Neural cell (in vitro differentiated cells): ENCODE measurements around the gene C1RL. TPM values are rescaled to one million over a fixed set of nuclear protein-coding genes. Genes with fewer than 3 reads are reported as not detected.

ENCODE experiments used
- H2AFZ ChIP-seq: fragments of 200-600, 300-800 bp; sonication (generic), shearing (Covaris generic); 2 replicates; pipeline ENCODE4 v1.6.0; 2014; ENCODE audit warnings: low read depth, mild to moderate bottlenecking, antibody characterized with exemption, low read length, moderate library complexity
- H3F3A ChIP-seq: fragments of 200-600 bp; shearing (Covaris generic); 2 replicates; pipeline ENCODE4 v1.6.1; 2016; ENCODE audit warnings: mild to moderate bottlenecking, moderate library complexity, mixed read lengths, antibody characterized with exemption, low read length; ENCODE audit not compliant: insufficient read depth, poor library complexity, severe bottlenecking
- H3K27ac ChIP-seq: fragments of 200-600, 300-800 bp; sonication (generic), shearing (Covaris generic); 2 replicates; pipeline ENCODE4 v1.5.1; 2014; ENCODE audit warnings: mild to moderate bottlenecking, low read length, moderate library complexity
- H3K27me3 ChIP-seq: fragments of 300-800, 200-600 bp; sonication (generic), shearing (Covaris generic); 2 replicates; pipeline ENCODE4 v1.6.0; 2014; ENCODE audit warnings: mild to moderate bottlenecking, low read depth, low read length, moderate library complexity; ENCODE audit not compliant: insufficient read depth
- H3K36me3 ChIP-seq: fragments of 300-800, 200-600 bp; sonication (generic), shearing (Covaris generic); 2 replicates; pipeline ENCODE4 v1.5.1; 2014; ENCODE audit warnings: mild to moderate bottlenecking, antibody characterized with exemption, low read length, moderate library complexity; ENCODE audit not compliant: insufficient read depth
- H3K4me2 ChIP-seq: fragments of 300-800, 200-600 bp; sonication (generic), shearing (Covaris generic); 2 replicates; pipeline ENCODE4 v1.6.0; 2014; ENCODE audit warnings: mild to moderate bottlenecking, low read length
- H3K4me3 ChIP-seq: fragments of 300-800, 200-600 bp; sonication (generic), shearing (Covaris generic); 2 replicates; pipeline ENCODE4 v1.5.1; 2014; ENCODE audit warnings: mild to moderate bottlenecking, low read length, moderate library complexity
- H3K79me2 ChIP-seq: fragments of 200-600 bp; shearing (Covaris generic); replicated peaks from 2 replicates; pipeline ENCODE4 v1.6.0; 2014; ENCODE audit warnings: mild to moderate bottlenecking, low read length, moderate library complexity; ENCODE audit not compliant: insufficient read depth
- H3K9ac ChIP-seq: fragments of 300-800, 200-600 bp; sonication (generic), shearing (Covaris generic); 2 replicates; pipeline ENCODE4 v1.6.1; 2016; ENCODE audit warnings: mild to moderate bottlenecking, low read length, mixed read lengths
- H3K9me2 ChIP-seq: fragments of 200-600 bp; shearing (Covaris generic); 2 replicates; pipeline ENCODE4 v1.6.1; 2016; ENCODE audit warnings: mild to moderate bottlenecking, low read length, mixed read lengths; ENCODE audit not compliant: insufficient read depth
- H3K9me3 ChIP-seq: fragments of 200-600, 300-800 bp; sonication (generic), shearing (Covaris generic); 2 replicates; pipeline ENCODE4 v1.6.1; 2016; ENCODE audit warnings: mild to moderate bottlenecking, mixed run types, low read length, moderate library complexity, mixed read lengths
- H4K20me1 ChIP-seq: fragments of 200-600 bp; shearing (Covaris generic); 2 replicates; pipeline ENCODE4 v1.6.1; 2016; ENCODE audit warnings: mild to moderate bottlenecking, mixed run types; ENCODE audit not compliant: insufficient read depth
- EP300 ChIP-seq: fragments of 450-650 bp; conservative IDR thresholded peaks from 2 replicates; pipeline ENCODE4 v1.6.1; 2014; ENCODE audit warnings: antibody characterized with exemption, mild to moderate bottlenecking, moderate library complexity; ENCODE audit not compliant: poor library complexity, severe bottlenecking
- EZH2 ChIP-seq: fragments of 200-600, 300-800 bp; shearing (Covaris generic), sonication (generic); IDR thresholded peaks from 2 replicates; pipeline ENCODE4 v1.6.1; 2014; ENCODE audit warnings: antibody characterized with exemption, low read length, borderline replicate concordance, mild to moderate bottlenecking; ENCODE audit not compliant: insufficient read depth, poor library complexity, severe bottlenecking
- MXI1 ChIP-seq: fragments of 450-650 bp; conservative IDR thresholded peaks from 2 replicates; pipeline ENCODE4 v1.6.1; 2014; ENCODE audit warnings: antibody characterized with exemption, mild to moderate bottlenecking; ENCODE audit not compliant: poor library complexity, severe bottlenecking
- POLR2AphosphoS5 ChIP-seq: IDR thresholded peaks from 2 replicates; pipeline ENCODE4 v1.6.1; 2012
- RAD21 ChIP-seq: fragments of 450-650 bp; conservative IDR thresholded peaks from 2 replicates; pipeline ENCODE4 v1.6.1; 2014; ENCODE audit warnings: antibody characterized with exemption, mild to moderate bottlenecking, moderate library complexity
- SMC3 ChIP-seq: fragments of 450-650 bp; conservative IDR thresholded peaks from 2 replicates; pipeline ENCODE4 v1.6.1; 2014; ENCODE audit warnings: antibody characterized with exemption, mild to moderate bottlenecking, moderate library complexity; ENCODE audit not compliant: poor library complexity
- TAF1 ChIP-seq: IDR thresholded peaks from 2 replicates; pipeline ENCODE4 v1.6.1; 2012; ENCODE audit warnings: low read depth
- polyA plus RNA-seq: library from polyadenylated mRNA; depleted of rRNA; stranded (reverse); fragments of >200 nt; gene quantifications from 2 replicates; pipeline ENCODE4 v1.2.3, GENCODE V29; 2014
- TF ChIP-seq, protein P1 (sequence below): fragments of 450-650 bp; IDR thresholded peaks from 2 replicates; pipeline ENCODE4 v1.5.1; 2014; ENCODE audit warnings: antibody characterized with exemption, mild to moderate bottlenecking, moderate library complexity; ENCODE audit not compliant: poor library complexity, severe bottlenecking
- TF ChIP-seq, protein P2 (sequence below): IDR thresholded peaks from 2 replicates; pipeline ENCODE4 v1.6.1; 2012; ENCODE audit warnings: borderline replicate concordance

Gene C1RL
- polyA plus RNA-seq, 1 donor from 2014 or later: 2.8 TPM

DNA sequence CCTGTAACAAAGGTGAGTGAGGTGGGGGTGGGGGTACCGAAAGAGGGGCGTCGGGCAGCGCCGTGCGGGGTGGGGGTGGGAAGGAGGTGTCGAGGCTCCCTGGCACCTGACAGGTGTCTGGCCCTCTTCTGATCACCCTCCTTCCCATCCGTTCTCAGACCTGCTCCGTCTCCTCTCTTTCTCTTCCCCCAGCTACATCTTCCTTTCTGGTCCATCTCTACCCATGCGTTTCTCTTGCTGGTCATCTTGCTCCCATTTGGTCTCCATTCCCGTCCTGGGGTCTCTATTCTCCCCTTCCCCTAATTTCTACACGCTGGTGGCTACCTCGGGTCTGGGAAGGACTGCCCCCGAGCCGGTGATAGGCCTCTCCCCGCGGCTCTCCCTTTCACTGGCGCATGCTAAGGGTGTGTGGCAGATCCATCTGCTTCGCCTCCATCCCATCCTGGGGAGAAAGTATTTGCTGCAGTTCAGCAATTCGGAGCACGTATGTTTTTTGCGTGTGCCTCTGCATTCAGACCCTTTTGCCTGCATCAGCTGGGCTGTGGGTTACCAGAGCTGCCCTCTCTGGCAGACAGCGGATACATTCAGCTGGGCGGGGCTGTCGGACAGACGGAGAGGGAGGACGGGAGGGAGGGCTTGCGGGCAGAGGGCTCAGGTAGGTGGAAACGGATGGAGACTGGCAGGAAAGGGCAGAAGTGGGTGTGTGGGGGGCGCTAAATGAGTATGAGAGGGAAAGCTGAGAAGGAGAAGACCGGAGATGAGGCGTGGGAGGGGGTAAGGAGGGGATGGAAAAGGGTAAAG is 21.9 kb upstream of the C1RL start:
- peak overlapping the region; percentile 97 for H3K9ac ChIP-seq
- H3K79me2 ChIP-seq: peaks cover 14% of the 10 kb centered on the region
- H3K4me2 ChIP-seq: peak overlapping the region; percentile 95
- H3K4me3 ChIP-seq: peak overlapping the region; percentile 85
- peaks cover 5% of the 10 kb centered on the region for H3K27me3 ChIP-seq
- no peaks in the 10 kb centered on the region for H3F3A ChIP-seq
- TF ChIP-seq MXI1 (peak; percentile 73), RAD21 (no peak), POLR2AphosphoS5 (peak; percentile 54), SMC3 (no peak), EP300 (no peak), TAF1 (no peak), EZH2 (no peak)
- TF ChIP-seq, protein P1, sequence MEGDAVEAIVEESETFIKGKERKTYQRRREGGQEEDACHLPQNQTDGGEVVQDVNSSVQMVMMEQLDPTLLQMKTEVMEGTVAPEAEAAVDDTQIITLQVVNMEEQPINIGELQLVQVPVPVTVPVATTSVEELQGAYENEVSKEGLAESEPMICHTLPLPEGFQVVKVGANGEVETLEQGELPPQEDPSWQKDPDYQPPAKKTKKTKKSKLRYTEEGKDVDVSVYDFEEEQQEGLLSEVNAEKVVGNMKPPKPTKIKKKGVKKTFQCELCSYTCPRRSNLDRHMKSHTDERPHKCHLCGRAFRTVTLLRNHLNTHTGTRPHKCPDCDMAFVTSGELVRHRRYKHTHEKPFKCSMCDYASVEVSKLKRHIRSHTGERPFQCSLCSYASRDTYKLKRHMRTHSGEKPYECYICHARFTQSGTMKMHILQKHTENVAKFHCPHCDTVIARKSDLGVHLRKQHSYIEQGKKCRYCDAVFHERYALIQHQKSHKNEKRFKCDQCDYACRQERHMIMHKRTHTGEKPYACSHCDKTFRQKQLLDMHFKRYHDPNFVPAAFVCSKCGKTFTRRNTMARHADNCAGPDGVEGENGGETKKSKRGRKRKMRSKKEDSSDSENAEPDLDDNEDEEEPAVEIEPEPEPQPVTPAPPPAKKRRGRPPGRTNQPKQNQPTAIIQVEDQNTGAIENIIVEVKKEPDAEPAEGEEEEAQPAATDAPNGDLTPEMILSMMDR: no peak
- TF ChIP-seq, protein P2, sequence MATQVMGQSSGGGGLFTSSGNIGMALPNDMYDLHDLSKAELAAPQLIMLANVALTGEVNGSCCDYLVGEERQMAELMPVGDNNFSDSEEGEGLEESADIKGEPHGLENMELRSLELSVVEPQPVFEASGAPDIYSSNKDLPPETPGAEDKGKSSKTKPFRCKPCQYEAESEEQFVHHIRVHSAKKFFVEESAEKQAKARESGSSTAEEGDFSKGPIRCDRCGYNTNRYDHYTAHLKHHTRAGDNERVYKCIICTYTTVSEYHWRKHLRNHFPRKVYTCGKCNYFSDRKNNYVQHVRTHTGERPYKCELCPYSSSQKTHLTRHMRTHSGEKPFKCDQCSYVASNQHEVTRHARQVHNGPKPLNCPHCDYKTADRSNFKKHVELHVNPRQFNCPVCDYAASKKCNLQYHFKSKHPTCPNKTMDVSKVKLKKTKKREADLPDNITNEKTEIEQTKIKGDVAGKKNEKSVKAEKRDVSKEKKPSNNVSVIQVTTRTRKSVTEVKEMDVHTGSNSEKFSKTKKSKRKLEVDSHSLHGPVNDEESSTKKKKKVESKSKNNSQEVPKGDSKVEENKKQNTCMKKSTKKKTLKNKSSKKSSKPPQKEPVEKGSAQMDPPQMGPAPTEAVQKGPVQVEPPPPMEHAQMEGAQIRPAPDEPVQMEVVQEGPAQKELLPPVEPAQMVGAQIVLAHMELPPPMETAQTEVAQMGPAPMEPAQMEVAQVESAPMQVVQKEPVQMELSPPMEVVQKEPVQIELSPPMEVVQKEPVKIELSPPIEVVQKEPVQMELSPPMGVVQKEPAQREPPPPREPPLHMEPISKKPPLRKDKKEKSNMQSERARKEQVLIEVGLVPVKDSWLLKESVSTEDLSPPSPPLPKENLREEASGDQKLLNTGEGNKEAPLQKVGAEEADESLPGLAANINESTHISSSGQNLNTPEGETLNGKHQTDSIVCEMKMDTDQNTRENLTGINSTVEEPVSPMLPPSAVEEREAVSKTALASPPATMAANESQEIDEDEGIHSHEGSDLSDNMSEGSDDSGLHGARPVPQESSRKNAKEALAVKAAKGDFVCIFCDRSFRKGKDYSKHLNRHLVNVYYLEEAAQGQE: no peak
- H3K36me3 ChIP-seq: no peaks in the 10 kb centered on the region
- H3K9me3 ChIP-seq: no peaks in the 10 kb centered on the region
- H4K20me1 ChIP-seq: no peaks in the 10 kb centered on the region
- H3K27ac ChIP-seq: peak overlapping the region; percentile 89
- H2AFZ ChIP-seq: peak overlapping the region; percentile 95
- H3K9me2 ChIP-seq: no peaks in the 10 kb centered on the region

DNA sequence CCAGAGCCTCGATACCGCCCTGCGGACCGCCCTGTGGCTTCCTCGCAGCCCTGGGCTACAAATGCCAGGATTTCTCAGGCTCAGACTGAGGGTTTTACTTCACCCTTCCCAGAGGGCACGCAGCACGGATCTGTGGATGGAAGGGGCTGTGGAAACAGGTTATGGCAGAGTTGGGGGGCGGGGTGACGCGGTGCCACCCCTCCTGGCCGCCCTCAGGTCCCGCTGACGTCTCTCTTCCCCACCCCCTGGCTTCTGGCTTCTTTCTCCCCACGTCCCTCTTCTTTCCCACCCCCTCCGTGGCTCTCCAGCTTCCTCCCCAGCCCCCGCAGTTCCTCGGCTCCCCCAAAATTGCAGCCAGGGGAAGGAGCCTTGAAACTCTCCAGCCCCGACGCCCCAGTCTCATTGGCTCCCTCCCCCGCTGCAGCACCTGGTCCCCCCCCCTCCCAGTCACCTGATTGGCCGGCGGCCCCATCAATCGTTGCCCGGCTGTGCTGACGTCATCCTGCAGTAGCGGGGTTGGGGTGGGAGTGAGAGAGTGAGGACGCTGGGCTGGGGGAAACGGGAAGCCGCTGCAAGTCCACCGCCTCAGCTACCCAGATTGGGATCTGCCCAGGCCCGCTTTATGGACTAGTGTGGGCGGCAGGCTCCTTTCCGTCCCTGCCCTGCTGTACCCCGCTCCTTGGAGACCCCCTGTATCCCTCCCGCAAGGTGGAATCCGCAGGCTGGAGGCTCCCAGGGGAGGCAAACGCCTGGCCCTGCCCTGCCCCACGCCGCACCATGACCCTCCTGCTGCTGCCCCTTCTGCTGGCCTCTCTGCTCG is 21.1 kb upstream of the C1RL start, which contains the start of gene CLSTN3:
TSS of gene CLSTN3 (plus strand) at position 500 of the 820 bp plus-strand sequence. CDS start at position 778, 278 bp downstream.
- Histone ChIP-seq H3K9me2 (no peaks in the 10 kb centered on the region), H3K4me3 (peak within 1 kb of the TSS; percentile 85), H2AFZ (peak within 1 kb of the TSS; percentile 95), H3K79me2 (peaks cover 14% of the 10 kb centered on the region), H3K27ac (peak within 1 kb of the TSS; percentile 89), H3F3A (no peaks in the 10 kb centered on the region), H4K20me1 (no peaks in the 10 kb centered on the region), H3K9me3 (no peaks in the 10 kb centered on the region), H3K9ac (peak within 1 kb of the TSS; percentile 97), H3K4me2 (peak within 1 kb of the TSS; percentile 95), H3K36me3 (no peaks in the 10 kb centered on the region), H3K27me3 (peaks cover 5% of the 10 kb centered on the region)
- TF ChIP-seq RAD21 (peak; percentile 3), TAF1 (peak; percentile 85), EP300 (no peak), EZH2 (no peak), MXI1 (peak; percentile 14), POLR2AphosphoS5 (peak; percentile 81), SMC3 (peak; percentile 24)
- TF ChIP-seq, protein P1: no peak
- TF ChIP-seq, protein P2: peak; percentile 58
